Measurements from ENCODE around the gene XCL1. TPM values are rescaled to one million over a fixed set of nuclear protein-coding genes. Genes with fewer than 3 reads are reported as not detected.

Gene XCL1
- total RNA-seq, 4 donors from 2014 or later, result 0.42 to 1.2 (median 0.91) TPM; not detected in 1

GRCh38 chr1:168560370-168560769, 16.0 kb upstream of the XCL1 start:
- Histone ChIP-seq H3K27me3 (no peaks in the 10 kb centered on the region), H3K9me3 (no peaks in the 10 kb centered on the region), H3K27ac (replicated peaks in 1 of 4) (no peak overlapping the region), H3K4me1 (peaks cover 0 to 6% (median 0%) of the 10 kb centered on the region in 4 donors), H3K4me3 (no peak overlapping the region), H3K36me3 (no peaks in the 10 kb centered on the region)
- DNase-seq (ENCODE audit: extremely low spot score), result no peak
- intact Hi-C loops (cut with DNase I), result no loop called here
- TF ChIP-seq CTCF (IDR thresholded peaks at IDR 0.05) (no peak), POLR2A (IDR thresholded peaks at IDR 0.05; ENCODE audit: low read depth) (no peak), EP300 (IDR thresholded peaks at IDR 0.05) (no peak), POLR2AphosphoS5 (IDR thresholded peaks at IDR 0.05) (no peak)

GRCh38 chr1:168561989-168562388, 14.4 kb upstream of the XCL1 start:
- H3K27me3 ChIP-seq, result no peaks in the 10 kb centered on the region
- peaks cover 0 to 6% (median 0%) of the 10 kb centered on the region in 4 donors for H3K4me1 ChIP-seq
- WGBS, result 77% methylated on average over 2 of the region's 2 CpGs
- H3K4me3 ChIP-seq, result no peak overlapping the region
- intact Hi-C loops (cut with DNase I), result no loop called here
- H3K36me3 ChIP-seq, result no peaks in the 10 kb centered on the region
- H3K27ac ChIP-seq (replicated peaks in 1 of 4), result no peak overlapping the region
- DNase-seq (ENCODE audit: extremely low spot score), result no peak
- no peaks in the 10 kb centered on the region for H3K9me3 ChIP-seq
- TF ChIP-seq POLR2A (IDR thresholded peaks at IDR 0.05; ENCODE audit: low read depth), result no peak
- no peak for TF ChIP-seq EP300 (IDR thresholded peaks at IDR 0.05)
- no peak for TF ChIP-seq POLR2AphosphoS5 (IDR thresholded peaks at IDR 0.05)
- TF ChIP-seq CTCF (IDR thresholded peaks at IDR 0.05), result no peak

GRCh38 chr1:168565825-168566224, 10.6 kb upstream of the XCL1 start:
- no peak for TF ChIP-seq CTCF (IDR thresholded peaks at IDR 0.05)
- no peak for TF ChIP-seq EP300 (IDR thresholded peaks at IDR 0.05)
- no peak for TF ChIP-seq POLR2AphosphoS5 (IDR thresholded peaks at IDR 0.05)
- TF ChIP-seq POLR2A (IDR thresholded peaks at IDR 0.05; ENCODE audit: low read depth), result no peak
- no peaks in the 10 kb centered on the region for H3K9me3 ChIP-seq
- H3K36me3 ChIP-seq, result no peaks in the 10 kb centered on the region
- H3K27ac ChIP-seq (replicated peaks in 1 of 4), result no peak overlapping the region
- H3K27me3 ChIP-seq, result no peaks in the 10 kb centered on the region
- 70% methylated on average over 4 of the region's 4 CpGs for WGBS
- intact Hi-C loops (cut with DNase I), result no loop called here
- DNase-seq (ENCODE audit: extremely low spot score), result no peak
- no peaks in the 10 kb centered on the region for H3K4me1 ChIP-seq
- no peak overlapping the region for H3K4me3 ChIP-seq

GRCh38 chr1:168567007-168567406, 9.4 kb upstream of the XCL1 start:
- Histone ChIP-seq H3K4me3 (no peak overlapping the region), H3K27me3 (no peaks in the 10 kb centered on the region), H3K4me1 (no peaks in the 10 kb centered on the region), H3K36me3 (no peaks in the 10 kb centered on the region), H3K27ac (replicated peaks in 1 of 4) (no peak overlapping the region), H3K9me3 (no peaks in the 10 kb centered on the region)
- WGBS, result 72% methylated on average over 1 of the region's 1 CpG
- no peak for TF ChIP-seq POLR2A (IDR thresholded peaks at IDR 0.05; ENCODE audit: low read depth)
- no peak for TF ChIP-seq CTCF (IDR thresholded peaks at IDR 0.05)
- no peak for TF ChIP-seq EP300 (IDR thresholded peaks at IDR 0.05)
- TF ChIP-seq POLR2AphosphoS5 (IDR thresholded peaks at IDR 0.05), result no peak
- intact Hi-C loops (cut with DNase I), result no loop called here
- no peak for DNase-seq (ENCODE audit: extremely low spot score)

GRCh38 chr1:168567568-168567967, 8.8 kb upstream of the XCL1 start:
- no peaks in the 10 kb centered on the region for H3K36me3 ChIP-seq
- no peak for TF ChIP-seq CTCF (IDR thresholded peaks at IDR 0.05)
- no peak for TF ChIP-seq POLR2A (IDR thresholded peaks at IDR 0.05; ENCODE audit: low read depth)
- TF ChIP-seq EP300 (IDR thresholded peaks at IDR 0.05), result no peak
- TF ChIP-seq POLR2AphosphoS5 (IDR thresholded peaks at IDR 0.05), result no peak
- no peak overlapping the region for H3K27ac ChIP-seq (replicated peaks in 1 of 4)
- WGBS, result 98% methylated on average over 3 of the region's 3 CpGs
- no peaks in the 10 kb centered on the region for H3K27me3 ChIP-seq
- no peaks in the 10 kb centered on the region for H3K4me1 ChIP-seq
- H3K9me3 ChIP-seq, result no peaks in the 10 kb centered on the region
- H3K4me3 ChIP-seq, result no peak overlapping the region
- intact Hi-C loops (cut with DNase I), result no loop called here
- no peak for DNase-seq (ENCODE audit: extremely low spot score)
